Tibial nerve (tissue), 4 donors: ENCODE data around the gene GALNTL6.

ENCODE experiments used
- CTCF ChIP-seq, 5 experiments: fragments of 200-600 bp in 3 of 5; fragments of 450-650 bp in 2 of 5; sonication (generic) in 3 of 5; IDR thresholded peaks; one replicate each; pipeline ENCODE4 v1.5.1; 2016 to 2019; ENCODE audit warnings: antibody characterized with exemption in 5 of 5, mild to moderate bottlenecking in 3 of 5, moderate library complexity in 2 of 5
- EP300 ChIP-seq, 2 donors: sonication (generic); formaldehyde crosslinking; IDR thresholded peaks; one replicate each; pipeline ENCODE4 v1.6.1; 2017; ENCODE audit warnings: antibody characterized with exemption in 2 of 2, mild to moderate bottlenecking in 1 of 2
- POLR2A ChIP-seq, 2 donors: fragments of 450-650 bp; IDR thresholded peaks; one replicate each; pipeline ENCODE4 v1.6.1; 2017; ENCODE audit warnings: antibody characterized with exemption in 2 of 2, mild to moderate bottlenecking in 2 of 2, moderate library complexity in 2 of 2

GRCh38 chr4:172760512-172760911, 947.3 kb downstream of the GALNTL6 start:
- TF ChIP-seq CTCF (IDR thresholded peaks at IDR 0.05) (no peak), POLR2A (IDR thresholded peaks at IDR 0.05) (no peak), EP300 (IDR thresholded peaks at IDR 0.05) (no peak)
